Parietal lobe (tissue), 1 donor: Measurements from ENCODE around the gene ACRBP. TPM values are rescaled to one million over a fixed set of nuclear protein-coding genes. Genes with fewer than 3 reads are reported as not detected.

Experiments
- total RNA-seq: library from RNA; depleted of rRNA; stranded (reverse); fragments of >200 nt; gene quantifications from one replicate; pipeline ENCODE4 v1.2.3, GENCODE V29; 2014

The ACRBP gene
- 1.6 TPM for total RNA-seq

GRCh38 chr12:6647083-6647604, at the start of gene ACRBP:
Gene ACRBP (minus strand): TSS chr12:6647432. CDS start chr12:6647366, 66 bp downstream.

GRCh38 chr12:6688999-6689882, 42.0 kb upstream of the ACRBP start, which contains the start of gene ZNF384:
Gene ZNF384 (minus strand): TSS chr12:6689375. CDS start chr12:6679520, 9,855 bp downstream.

GRCh38 chr12:6662906-6663742, 15.9 kb upstream of the ACRBP start, which contains the start of gene ING4:
Gene ING4 (minus strand): TSS chr12:6663119. CDS start chr12:6663101, 18 bp downstream.

DNA sequence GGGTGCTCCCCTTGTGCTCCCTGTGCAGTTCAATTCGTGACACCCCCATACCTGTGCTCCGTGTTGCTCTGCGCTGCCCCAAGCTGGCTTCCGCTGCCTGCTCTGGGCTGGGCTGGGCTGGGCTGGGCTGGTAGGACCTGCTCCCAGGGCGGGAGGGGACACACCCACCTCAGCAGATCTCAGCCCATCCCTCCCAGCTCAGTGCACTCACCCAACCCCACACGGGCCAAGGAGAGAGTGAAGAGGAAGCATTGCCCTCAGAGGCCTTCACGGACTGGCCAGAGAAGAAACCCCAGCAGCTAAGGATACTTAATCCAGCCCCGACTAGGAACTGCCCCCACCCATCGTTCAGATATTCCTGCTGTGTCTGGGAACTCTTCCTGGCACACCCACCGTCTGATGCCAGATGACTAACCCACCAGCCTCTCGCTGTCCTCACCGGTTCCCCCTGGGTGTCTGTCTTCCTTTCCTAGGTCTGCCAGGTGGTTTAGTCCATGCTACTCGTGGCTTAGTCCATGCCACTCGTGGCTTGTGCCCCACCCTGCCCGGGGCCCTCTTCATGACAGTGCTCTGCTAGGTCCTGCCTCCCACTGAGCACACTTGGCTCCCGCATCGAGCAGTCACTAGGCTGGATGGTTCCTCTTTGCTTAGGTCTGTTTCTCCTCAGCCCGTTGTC, 11.2 kb downstream of the ACRBP start, which contains the start of gene LPAR5:
Gene LPAR5 (minus strand): TSS at position 104 of the 676 bp plus-strand sequence. CDS start 14,711 bp downstream, outside the sequence.

Other genes starting within 250 kb of the ACRBP start
- gene CD27, start 202.5 kb downstream of the ACRBP start, total RNA-seq = 0.63 TPM
- 0.94 TPM for gene TAPBPL, start 195.4 kb downstream of the ACRBP start, total RNA-seq
- 5.9 TPM for gene VAMP1, start 176.8 kb downstream of the ACRBP start, total RNA-seq
- 33.5 TPM for gene MRPL51, start 154.2 kb downstream of the ACRBP start, total RNA-seq
- gene NCAPD2, start 153.3 kb downstream of the ACRBP start, total RNA-seq = 19.4 TPM
- 1,745 TPM for gene GAPDH, start 112.9 kb downstream of the ACRBP start, total RNA-seq
- 6.6 TPM for gene IFFO1, start 91.4 kb downstream of the ACRBP start, total RNA-seq
- gene NOP2, start 79.1 kb downstream of the ACRBP start, total RNA-seq = 18.5 TPM
- gene CHD4, start 40.1 kb downstream of the ACRBP start, total RNA-seq = 210 TPM
- 0.94 TPM for gene LPAR5, start 11.5 kb downstream of the ACRBP start, total RNA-seq
- 83.6 TPM for gene ING4, start 15.7 kb upstream of the ACRBP start, total RNA-seq
- gene ZNF384, start 41.9 kb upstream of the ACRBP start, total RNA-seq = 32.2 TPM
- 4.1 TPM for gene PIANP, start 53.4 kb upstream of the ACRBP start, total RNA-seq
- gene COPS7A, start 76.6 kb upstream of the ACRBP start, total RNA-seq = 39.4 TPM
- 110 TPM for gene MLF2, start 105.7 kb upstream of the ACRBP start, total RNA-seq
- gene PTMS, start 118.9 kb upstream of the ACRBP start, total RNA-seq = 64.5 TPM
- not detected for gene LAG3, start 125.1 kb upstream of the ACRBP start, total RNA-seq
- gene CD4, start 142.1 kb upstream of the ACRBP start, total RNA-seq = 1.9 TPM
- 57.0 TPM for gene GPR162, start 174.4 kb upstream of the ACRBP start, total RNA-seq
- gene P3H3, start 181.0 kb upstream of the ACRBP start, total RNA-seq = 25.7 TPM
- gene GNB3, start 193.5 kb upstream of the ACRBP start, total RNA-seq = 5.9 TPM
- gene CDCA3, start 203.9 kb upstream of the ACRBP start, total RNA-seq = 4.1 TPM
- 64.8 TPM for gene USP5, start 204.7 kb upstream of the ACRBP start, total RNA-seq
- 181 TPM for gene TPI1, start 220.1 kb upstream of the ACRBP start, total RNA-seq
- 2.8 TPM for gene SPSB2, start 225.9 kb upstream of the ACRBP start, total RNA-seq